ENCODE data around the gene PRPS1. TPM values are rescaled to one million over a fixed set of nuclear protein-coding genes. Genes with fewer than 3 reads are reported as not detected.
A peak's percentile ranks its signal among the peaks of the same experiment; 100 is the strongest.
"Not testable (repeated sequence)": the region's sequence is repeated elsewhere in the genome, so short reads cannot be mapped to it uniquely, and the experiment has no call there.

Gene PRPS1
- 119 and 144 TPM in 2 replicates for polyA plus RNA-seq (2014; cell fraction: cytosol; rRNA removed)
- polyA plus RNA-seq (2014; cell fraction: nucleus; rRNA removed): 47.8 and 56.1 TPM in 2 replicates

DNA sequence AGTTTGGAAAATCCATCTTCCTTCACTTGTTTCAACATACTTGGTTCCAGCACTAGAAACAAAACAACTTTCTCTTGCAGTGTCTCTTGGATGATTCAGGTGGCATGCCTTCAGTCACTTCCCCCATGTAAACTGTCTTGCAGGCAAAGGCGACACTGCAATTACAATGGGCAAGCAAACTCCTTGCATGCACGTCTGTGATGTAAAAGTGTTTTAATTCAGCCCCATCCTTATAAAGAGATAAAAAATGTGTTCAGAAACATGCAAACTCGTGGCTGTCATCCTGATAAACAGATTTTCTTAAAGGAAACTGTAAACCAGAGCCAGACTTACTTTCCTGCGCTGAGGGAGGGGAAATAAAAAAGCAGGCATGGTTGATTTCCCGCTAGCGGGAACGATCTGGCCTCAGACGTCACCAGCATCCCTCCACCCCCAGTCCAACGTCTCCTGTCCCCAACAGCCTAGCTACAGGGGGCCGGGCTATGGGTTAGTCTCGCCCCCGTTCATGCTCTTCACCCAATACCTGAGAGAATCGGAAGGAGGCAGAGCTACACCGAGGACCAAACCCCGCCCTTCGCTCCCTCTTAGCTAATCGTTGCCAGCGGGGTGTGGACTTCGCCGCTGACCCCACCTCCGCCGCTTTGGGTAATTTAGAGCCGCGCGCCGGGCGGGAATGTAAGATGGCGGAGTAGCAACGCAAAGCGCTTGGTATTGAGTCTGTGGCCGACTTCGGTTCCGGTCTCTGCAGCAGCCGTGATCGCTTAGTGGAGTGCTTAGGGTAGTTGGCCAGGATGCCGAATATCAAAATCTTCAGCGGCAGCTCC, at the start of gene PRPS1:
Gene PRPS1 (plus strand): TSS at position 673 of the 824 bp plus-strand sequence. CDS start 119 bp downstream, at position 792.
- peak; percentile 95 for DNase-seq (ENCODE audit: low spot score)

DNA sequence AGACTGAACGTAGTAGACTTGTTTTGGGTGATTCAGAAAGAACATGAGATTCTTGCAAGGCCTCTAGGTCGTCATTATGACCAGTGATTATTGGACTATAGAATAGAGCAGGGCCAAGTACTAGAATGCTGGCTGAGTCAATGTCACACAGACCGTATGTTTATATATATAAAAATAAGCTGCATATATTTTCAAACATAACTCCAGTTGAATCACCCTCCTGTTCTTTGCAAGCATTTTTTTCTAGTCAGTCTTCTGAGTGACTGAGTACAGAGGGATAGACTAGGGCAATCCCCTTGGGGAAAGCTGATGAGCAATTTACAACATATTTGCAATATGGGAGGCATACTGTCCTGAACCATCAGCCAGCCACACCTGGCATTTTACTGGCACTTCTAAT, 48.4 kb upstream of the PRPS1 start:
- no peak for DNase-seq (ENCODE audit: low spot score)

DNA sequence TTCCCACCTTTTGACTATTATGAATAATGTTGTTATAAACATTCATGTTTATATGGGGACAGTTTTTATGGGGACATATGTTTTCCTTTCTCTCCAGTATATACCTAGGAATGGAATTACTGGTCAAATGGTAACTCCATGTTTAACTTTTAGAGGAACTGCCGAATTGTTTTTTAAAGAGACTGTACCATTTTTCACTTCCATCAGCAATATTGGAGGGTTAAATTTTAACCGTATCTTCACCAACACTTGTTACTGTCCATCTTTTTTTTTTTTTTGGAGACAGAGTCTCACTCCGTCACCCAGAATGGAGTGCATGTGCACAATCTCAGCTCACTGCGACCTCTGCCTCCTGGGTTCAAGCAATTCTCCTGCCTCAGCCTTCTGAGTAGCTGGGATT, 46.4 kb upstream of the PRPS1 start:
- DNase-seq (ENCODE audit: low spot score): no peak

DNA sequence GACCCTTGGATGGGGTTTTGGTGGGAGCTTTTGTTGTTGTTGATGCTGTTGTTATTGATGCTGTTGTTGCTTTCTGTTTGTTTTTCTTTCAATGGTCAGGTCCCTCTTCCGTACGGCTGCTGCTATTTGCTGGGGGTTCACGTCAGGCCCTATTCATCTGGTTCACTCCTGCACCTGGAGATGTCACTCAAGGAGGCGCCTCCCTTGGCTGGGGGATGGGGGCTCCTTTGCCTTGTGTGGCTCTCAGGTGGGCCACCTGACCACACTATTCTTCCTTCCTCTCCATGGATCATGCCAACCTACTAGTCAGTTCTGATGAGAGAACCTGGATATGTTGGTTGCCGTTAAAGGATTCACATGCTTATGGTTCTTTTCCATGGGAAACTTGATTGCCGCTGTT, 39.1 kb upstream of the PRPS1 start:
- DNase-seq (ENCODE audit: low spot score): no peak

DNA sequence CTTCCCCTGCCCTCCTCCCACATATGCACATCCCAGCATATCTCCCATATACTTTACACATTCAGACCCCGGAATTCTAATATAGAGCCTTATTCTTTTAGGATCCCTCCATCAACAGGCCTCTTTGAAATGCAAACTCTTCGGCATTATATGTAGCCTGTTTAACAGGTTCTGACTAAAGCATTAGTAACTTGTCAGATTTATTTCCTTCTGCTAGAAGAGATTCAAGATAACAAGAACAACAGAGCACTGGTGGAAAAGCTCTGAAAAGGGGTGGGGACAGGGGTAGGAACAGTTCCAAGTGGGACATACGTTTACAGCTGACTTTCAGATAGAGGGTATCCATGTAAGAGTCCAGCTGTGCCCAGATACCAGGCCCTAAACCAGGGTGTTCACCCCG, 31.7 kb upstream of the PRPS1 start:
- DNase-seq (ENCODE audit: low spot score): no peak

DNA sequence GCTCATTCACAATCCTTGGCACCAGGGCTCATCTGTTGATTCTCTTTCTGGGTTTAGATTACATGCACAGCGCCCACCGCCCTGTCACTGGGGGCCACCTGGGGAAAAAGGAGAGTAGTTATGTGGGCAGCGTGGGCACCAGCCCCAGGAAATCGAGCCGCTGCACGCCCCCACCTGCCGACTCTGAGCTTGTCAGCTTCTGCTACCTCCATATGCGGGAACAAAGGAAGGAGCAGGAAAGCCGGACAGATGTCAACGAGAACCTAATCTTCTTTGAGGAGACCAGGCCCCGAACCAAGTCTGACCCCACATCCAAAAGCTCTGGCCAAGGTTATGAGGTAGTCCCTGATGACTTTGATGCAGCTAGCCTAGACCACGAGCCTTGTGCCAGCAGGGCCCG, 31.0 kb upstream of the PRPS1 start:
- no peak for DNase-seq (ENCODE audit: low spot score)

DNA sequence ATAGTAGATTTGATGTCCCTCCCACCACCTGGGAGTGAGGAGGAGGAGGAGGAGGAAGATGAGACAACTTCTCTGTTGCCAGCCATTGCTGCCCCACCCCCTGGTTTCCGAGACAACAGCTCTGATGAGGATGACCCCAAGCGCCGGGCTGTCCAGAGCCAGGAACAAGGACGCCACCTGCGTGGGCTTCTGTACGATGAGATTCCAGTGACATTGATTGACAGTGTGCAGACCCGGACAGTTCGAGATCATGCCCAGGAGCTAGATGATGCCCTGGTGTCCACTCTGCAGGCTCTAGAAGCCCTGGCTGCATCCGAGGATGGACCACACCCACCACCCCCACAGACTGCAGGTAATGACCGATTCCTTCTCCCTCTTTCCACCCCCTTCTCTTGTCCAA, 30.5 kb upstream of the PRPS1 start:
- no peak for DNase-seq (ENCODE audit: low spot score)

DNA sequence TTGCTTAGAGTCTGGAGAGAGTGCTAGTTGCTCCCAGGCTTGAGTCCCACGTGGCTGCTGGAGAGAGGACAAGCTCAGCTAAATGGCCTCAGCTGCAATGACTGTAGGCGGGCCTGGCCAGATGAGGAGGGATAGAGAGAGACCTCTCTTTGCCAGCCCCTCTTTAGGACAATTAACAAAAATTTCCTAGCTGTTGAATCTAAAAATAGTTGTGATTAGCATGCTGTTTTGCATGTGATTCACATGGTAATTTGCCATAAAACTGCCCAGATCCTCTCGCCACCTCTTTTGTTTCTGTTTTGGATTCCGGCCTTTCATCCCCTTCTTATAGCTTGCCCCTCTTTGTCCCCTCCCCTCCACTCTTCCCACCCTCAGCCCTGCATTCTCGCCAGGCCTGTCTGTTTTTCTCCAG, 28.9 kb upstream of the PRPS1 start:
- DNase-seq (ENCODE audit: low spot score): no peak

DNA sequence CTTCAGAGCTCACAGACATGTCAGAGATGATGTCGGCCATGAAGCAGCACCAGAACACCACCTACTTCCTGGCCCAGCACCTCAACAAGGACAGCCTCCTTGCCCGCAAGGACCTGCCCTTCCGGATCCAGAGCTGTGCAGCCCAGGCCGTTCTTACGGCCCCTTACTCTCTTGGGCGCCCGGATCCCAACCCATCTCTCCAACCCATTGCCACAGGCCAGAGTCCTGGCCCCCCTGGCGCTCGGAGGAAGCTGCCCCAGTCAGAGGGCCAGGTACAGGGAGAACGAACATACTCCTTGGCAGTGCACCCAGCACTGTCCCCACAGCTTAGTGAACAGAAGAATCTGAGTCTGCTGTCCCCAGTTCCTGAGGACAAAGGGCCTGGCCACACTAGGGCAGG, 27.9 kb upstream of the PRPS1 start:
- no peak for DNase-seq (ENCODE audit: low spot score)

DNA sequence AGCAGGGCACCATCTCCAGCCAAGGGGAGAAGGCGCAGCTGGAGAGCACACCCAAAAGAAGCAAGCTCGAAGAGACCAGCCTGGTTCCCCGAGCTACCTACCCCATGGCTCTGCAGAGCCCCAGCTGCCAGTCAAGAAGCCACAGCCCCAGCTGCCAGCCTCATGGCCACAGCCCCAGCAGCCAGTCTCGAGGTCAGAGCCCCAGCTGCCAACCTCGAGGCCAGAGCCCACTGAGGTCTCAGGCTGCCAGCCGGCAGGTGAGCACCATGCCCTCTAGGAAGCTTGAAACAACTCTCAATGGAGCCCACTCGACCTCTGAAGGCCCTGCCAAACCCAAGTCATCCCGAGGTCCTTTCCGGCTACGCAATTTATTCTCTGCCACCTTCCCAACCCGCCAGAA, 27.0 kb upstream of the PRPS1 start:
- DNase-seq (ENCODE audit: low spot score): no peak

DNA sequence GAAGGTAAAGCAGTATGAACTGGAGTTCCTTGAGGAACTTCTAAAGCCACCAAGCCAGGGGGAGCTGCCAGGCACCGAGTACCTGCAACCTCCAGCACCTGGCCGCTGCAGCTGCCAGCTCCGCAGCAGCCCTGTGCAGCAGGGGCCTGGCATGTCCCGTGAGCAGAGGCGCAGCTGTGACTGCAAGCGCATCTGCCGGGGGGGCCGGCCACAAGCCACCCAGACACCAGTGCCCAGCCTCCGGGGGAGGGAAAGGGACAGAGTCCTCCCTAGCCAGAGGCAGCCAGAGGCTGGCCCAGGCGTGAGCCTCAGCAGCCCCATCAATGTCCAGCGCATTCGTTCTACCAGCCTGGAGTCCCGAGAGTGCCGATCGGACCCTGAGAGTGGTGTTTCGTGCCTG, 26.6 kb upstream of the PRPS1 start:
- no peak for DNase-seq (ENCODE audit: low spot score)

DNA sequence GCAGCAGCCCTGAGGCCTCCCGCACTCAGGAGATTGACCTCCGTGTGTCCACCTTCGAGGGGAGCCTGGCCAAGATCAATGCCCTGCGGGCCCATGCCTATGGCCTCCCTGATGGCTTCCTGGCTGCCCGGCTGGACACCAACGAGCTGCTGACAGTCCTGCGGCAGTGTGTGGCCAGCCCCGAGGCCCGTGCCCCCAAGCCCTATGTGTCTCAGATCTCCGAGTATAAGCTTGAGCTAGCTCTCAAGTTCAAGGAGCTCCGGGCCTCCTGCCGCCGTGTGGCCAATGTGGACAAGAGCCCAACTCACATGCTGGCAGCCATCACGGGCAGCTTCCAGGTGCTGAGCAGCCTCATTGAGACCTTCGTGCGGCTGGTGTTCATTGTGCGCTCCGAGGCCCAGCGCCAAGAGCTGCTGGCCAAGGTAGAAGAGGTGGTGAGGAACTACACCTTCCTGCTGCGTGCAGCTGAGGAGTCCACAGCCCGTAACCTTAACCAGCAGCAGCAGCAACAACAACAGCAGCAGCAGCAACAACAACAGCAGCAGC, 25.5 kb upstream of the PRPS1 start:
- no peak for DNase-seq (ENCODE audit: low spot score)

DNA sequence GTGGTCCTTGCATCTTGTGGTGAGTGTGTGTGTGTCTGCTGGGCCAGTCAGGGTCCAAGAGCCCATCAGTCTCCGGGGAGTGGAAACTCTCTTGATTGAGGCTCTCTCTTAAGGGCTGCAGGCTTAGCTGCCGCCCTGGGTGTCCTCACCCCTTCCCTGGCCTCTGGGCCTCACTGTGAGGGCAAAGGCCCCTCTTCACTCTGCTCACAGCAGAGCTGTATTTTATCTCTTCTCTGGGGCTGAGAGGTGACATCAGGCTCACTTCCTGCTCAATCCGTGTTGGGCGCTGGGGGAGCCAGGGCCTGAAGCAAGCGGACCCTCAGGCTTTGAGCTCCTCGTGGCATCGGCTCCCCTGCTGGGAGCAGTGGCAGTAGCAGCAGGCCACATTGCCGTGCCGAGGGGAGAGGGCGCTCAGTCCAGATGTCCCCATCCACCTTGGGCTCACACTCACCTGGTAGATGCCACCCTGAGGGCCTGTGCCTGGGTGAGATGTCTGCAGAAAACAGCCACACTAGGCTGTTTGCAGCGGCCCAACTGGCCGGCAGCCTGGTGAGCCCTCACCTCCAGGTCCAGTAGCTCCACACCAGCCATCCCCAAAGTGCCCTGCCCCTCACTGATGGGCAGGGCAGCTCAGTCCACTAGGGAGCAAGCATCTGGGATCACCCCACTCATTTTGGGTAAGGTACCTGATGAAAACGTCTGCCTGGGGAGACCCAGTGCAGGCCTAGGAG, 24.7 kb upstream of the PRPS1 start:
- peak; percentile 12 for DNase-seq (ENCODE audit: low spot score)

DNA sequence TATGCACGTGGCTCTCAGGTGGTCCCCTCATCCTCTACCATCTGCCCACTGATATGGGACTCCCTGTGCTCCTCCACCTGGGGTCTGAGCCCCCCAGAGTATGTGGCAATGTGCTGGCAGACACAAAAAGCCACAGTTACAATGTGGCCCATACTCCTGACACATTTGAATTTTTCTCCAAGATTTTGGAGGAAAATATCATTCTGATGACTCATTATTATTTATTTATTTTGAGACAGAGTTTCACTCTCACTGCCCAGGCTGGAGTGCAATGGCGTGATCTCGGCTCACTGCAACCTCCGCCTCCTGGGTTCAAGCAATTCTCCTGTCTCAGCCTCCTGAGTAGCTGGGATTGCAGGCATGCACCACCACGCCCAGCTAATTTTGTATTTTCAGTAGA, 19.2 kb upstream of the PRPS1 start:
- DNase-seq (ENCODE audit: low spot score): not testable (repeated sequence)

DNA sequence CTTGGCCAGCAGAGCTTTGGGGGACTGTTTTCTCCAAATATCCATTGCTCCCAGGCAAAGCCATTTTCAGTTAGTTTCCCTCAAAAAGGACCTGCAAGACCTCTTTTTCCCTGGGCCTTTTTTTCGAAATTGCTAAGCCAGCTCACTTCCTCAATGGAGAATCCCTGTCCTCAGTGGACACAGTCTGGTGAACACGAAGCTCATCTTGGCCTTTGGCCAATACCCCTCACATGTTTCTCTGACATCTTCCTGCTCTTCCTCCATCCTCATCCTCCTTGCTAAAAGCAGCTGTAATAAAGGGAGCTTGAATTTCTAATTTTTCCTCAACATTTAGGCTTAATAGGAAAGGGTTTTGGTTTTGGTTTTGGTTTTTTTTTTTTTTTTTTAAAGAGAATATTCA, 17.6 kb upstream of the PRPS1 start:
- DNase-seq (ENCODE audit: low spot score): no peak

DNA sequence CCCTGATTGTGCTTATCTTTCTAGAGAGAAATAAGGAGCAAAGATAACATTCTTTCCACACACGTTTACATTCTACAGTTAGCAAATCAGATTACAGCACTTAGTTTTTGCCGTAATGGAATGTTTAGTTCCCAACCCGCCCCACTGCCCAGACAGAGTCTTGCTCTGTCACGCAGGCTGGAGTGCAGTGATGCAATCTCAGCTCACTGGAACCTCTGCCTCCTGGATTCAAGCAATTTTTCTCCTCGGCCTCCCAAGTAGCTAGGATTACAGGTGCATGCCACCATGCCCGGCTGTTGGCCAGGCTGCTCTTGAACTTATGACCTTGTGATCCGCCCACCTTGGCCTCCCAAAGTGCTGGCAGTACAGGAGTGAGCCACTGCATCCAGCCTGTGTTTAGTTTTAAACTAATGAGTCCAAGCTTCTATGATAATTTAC, 8.4 kb upstream of the PRPS1 start:
- DNase-seq (ENCODE audit: low spot score): no peak

DNA sequence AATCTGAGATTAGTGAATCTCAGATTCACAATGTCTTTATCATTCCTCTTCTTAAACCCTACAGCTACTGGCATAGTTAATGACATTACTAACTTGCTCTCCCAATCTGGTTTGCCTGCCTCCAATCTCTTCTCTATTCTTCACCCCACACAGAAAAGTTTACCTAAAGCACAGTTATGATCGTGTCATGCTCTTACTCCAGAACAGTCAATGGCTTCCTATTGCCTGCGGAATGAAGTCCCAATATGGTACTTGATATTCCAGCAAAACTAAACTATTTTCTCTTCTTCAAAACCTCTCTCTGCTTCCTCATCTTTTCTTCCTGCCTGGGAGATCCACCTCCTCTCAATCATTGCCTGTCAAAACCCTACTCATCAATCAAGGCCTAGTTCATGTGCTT, 3.4 kb upstream of the PRPS1 start:
- no peak for DNase-seq (ENCODE audit: low spot score)

DNA sequence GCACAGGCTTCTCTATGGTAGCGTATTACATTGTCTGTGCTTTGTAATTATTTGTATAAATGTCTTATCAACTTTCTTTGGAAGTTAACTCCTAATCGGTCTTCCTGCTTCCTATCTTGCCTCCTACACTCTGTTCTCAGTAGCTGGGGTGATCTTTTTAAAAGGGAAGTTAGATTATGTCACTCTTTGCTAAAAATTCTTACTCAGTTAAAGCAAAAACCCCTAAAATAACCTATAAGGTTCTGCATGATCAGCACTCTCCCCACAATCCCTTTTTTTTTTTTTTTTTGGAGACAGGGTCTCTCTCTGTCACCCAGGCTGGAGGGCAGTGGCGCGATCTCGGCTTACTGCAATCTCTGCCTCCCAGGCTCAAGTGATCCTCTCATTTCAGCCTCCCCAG, 2.6 kb upstream of the PRPS1 start:
- no peak for DNase-seq (ENCODE audit: low spot score)

DNA sequence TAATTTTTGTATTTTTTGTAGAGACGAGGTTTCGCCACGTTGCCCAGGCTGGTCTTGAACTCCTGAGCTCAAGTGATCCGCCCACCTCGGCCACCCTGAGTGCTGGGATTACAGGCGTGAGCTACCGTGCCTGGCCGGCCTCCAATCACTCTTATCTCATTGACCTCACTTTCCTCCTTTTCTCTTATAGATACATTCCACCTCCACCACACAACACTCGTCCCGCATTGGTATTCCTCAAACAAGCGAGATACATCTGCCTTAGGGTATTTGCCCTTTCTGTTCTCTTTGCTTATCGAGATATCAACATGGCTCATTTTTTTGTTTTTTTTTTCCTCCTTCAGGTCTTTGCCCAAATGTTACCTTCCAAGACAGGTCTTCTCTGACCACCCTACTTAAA, 1.8 kb upstream of the PRPS1 start:
- DNase-seq (ENCODE audit: low spot score): no peak

DNA sequence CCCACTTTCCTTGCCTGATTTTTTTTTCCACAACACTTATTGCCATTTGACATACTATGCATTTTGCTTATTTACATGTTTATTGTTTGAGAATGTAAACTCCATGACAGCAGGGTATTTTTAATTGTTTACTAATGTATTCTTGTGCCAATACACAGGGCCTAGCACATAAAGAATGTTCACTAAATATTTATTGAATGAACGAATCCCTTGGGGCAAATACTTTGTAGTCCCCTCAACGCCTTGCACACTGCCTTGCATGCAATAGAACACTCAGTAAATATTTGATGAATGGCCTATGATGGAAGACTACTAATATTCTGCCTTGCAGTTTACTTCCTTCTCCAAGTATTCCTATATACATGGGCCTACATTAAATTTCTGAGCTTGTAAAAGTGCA, 1.4 kb upstream of the PRPS1 start:
- no peak for DNase-seq (ENCODE audit: low spot score)

DNA sequence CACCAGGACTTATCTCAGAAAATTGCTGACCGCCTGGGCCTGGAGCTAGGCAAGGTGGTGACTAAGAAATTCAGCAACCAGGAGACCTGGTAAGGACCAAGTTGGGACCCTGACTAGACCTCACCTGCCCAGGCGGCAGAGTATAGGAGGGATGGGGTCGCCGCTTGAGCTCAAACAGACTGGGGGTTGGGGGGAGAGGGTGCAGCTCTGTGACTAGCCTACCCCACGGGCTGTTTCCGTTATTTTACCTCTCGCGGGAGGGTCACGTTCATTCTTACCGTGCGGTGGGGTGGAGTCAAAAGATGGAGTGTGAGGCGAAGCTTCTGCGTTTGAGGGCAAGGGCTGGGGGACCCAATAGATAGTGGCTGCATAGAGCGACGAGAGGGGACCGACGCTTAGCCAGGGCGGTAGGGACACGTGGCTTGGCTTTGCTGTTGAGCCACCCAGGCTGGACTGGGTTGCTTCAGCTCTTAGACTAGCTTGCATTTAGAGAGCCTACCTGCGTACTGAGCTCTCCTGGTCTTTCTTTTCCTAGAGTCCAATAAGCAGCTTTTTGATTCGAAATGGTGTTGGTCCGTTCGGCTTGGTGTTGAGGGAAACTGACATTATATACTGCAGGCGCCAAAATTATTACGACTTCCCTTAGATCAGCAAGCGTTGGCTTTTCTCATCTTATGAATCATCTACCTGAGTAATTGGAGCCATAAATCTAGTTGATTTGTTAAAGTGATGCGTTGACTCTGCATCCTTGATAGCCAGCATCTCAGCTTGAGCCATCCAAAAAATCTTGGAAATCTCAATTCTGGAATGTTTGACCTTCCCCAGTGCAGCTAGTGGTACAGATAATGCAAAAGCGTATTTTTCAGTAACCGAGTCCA, 591 bp downstream of the PRPS1 start:
- peak; percentile 40 for DNase-seq (ENCODE audit: low spot score)

DNA sequence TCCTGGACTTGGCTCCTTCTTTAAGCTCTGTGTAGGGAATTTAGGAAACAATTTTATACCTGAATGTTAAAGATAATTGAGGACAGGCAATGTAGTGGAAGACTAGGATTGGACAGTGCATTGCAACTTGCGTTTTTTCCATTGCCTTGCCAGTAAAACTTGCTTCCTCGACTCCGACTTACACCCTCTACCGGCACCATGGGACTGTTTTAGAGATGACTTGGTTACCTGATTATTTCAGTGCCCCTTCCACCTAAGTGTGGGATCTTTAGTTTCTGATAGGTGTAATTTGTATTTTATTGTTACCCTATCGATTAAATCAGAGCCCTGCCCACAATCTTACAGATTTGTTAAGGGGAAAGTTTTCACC, 1.2 kb downstream of the PRPS1 start:
- peak; percentile 18 for DNase-seq (ENCODE audit: low spot score)

Data from SK-N-DZ (cell line).